Raji (cell line): ENCODE results near the gene SS18L1.

Source experiments
- POLR2A ChIP-seq: IDR thresholded peaks from 2 replicates; pipeline ENCODE4 v1.6.1; 2011; ENCODE audit warnings: low read depth, low read length, control low read depth; ENCODE audit not compliant: insufficient read depth

SS18L1 gene

DNA sequence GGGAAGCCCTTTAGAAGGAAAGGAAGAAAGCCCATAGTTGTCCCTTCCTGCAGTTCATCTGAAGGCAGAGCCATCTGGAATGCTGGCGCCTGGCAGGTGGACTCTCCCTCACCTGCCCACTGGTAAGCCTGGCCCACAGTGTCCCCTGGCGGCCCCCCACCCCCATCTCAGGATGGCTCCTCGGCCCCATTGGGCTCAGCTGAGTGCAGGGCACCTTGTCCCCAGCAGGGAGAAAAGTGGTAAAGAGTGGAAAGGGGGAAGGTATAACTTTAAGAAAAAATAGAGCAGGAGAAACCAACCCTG lies 12.6 kb downstream of the SS18L1 start:
- no peak for TF ChIP-seq POLR2A

- no peak for TF ChIP-seq POLR2A
Measured at GRCh38 chr20:62156592-62157386, 13.2 kb downstream of the SS18L1 start.

- TF ChIP-seq POLR2A = no peak
Measured at GRCh38 chr20:62157387-62158087, 14.0 kb downstream of the SS18L1 start.

GRCh38 chr20:62158088-62158400 lies 14.5 kb downstream of the SS18L1 start:
- TF ChIP-seq POLR2A = no peak

DNA sequence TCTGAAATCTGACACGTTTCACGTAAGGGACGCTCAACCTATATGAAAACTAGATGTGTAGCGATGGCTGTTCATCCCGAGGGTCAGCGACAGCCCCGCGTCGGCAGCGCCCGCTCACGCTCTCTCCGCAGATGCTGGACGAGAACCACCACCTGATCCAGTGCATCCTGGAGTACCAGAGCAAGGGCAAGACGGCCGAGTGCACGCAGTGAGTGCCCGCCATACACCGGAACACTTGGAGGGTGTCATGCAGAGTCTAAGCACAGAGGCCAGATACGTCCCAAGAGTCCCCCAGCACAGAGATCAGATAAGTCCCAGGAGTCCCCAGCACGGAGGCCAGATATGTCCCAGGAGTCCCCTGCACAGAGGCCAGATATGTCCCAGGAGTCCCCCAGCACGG lies 15.0 kb downstream of the SS18L1 start:
- no peak for TF ChIP-seq POLR2A

- TF ChIP-seq POLR2A = no peak
Measured at GRCh38 chr20:62159052-62159451, 15.5 kb downstream of the SS18L1 start.

DNA sequence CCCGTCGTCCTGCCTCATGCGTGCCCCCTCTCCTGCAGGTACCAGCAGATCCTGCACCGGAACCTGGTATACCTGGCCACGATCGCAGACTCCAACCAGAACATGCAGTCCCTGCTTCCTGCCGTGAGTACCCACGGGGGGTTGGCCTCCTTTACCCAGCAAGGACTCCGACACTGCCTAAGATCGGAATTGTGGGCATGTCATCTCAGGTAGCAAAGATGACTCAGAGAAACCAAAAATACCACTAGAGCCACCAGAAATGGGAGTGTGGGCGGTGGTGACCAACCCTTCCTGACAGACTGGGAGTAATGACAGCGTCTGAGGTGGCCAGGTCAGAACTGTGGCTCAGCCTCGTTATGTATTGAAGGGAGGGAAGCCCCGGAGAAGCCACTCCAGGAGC lies 16.3 kb downstream of the SS18L1 start:
- no peak for TF ChIP-seq POLR2A

DNA sequence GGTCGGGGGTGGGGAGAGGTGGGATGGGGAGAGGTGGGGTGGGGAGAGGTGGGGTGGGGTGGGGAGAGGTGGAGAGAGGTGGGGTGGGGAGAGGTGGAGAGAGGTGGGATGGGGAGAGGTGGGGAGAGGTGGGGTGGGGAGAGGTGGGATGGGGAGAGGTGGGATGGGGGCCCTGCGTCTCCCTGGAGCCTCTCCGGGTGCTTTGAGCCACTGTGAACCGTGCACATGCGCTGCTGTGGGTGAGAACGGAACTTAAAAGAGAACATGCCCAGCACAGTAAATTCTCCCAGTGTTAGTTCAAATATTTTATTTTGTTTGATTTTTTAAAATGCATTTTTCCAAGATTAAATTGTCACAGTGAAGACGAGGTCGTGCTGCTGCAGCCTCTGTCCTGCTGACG lies 16.7 kb downstream of the SS18L1 start:
- no peak for TF ChIP-seq POLR2A

GRCh38 chr20:62160876-62161275 lies 17.3 kb downstream of the SS18L1 start:
- TF ChIP-seq POLR2A = no peak

DNA sequence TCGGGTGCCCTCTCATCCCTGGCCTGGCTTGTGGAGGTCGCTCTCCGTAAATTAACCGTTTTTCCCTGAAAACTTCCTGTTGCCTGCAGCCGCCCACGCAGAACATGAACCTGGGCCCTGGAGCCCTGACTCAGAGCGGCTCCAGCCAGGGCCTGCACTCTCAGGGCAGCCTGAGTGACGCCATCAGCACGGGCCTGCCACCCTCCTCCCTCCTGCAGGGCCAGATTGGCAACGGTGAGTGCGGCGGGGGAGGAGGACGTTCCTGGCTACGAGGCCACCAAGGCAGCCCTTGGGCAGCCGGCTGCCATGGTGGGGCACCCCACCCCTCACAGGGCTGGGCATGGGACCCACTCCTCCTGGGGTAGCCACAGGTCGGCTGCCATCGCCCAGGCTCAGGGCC lies 17.8 kb downstream of the SS18L1 start:
- no peak for TF ChIP-seq POLR2A

- TF ChIP-seq POLR2A = no peak
Measured at GRCh38 chr20:62162765-62163484, 19.4 kb downstream of the SS18L1 start.

- TF ChIP-seq POLR2A = no peak
Measured at GRCh38 chr20:62163485-62163865, 19.9 kb downstream of the SS18L1 start.

- TF ChIP-seq POLR2A = no peak
Measured at GRCh38 chr20:62163986-62164762, 20.6 kb downstream of the SS18L1 start.

- TF ChIP-seq POLR2A = no peak
Measured at GRCh38 chr20:62164879-62165761, 21.6 kb downstream of the SS18L1 start.
